H1 (cell line): Measurements from ENCODE around the gene GFOD1.

Experiments used
- BACH1 ChIP-seq: IDR thresholded peaks from 2 replicates; pipeline ENCODE4 v1.6.1; 2012; ENCODE audit warnings: low read length, improper control_type of control experiment
- CHD2 ChIP-seq: IDR thresholded peaks from 2 replicates; pipeline ENCODE4 v1.6.1; 2012; ENCODE audit warnings: low read length, improper control_type of control experiment
- JUND ChIP-seq: IDR thresholded peaks from 2 replicates; pipeline ENCODE4 v1.6.1; 2011; ENCODE audit warnings: mild to moderate bottlenecking, improper control_type of control experiment, low read length
- POLR2AphosphoS5 ChIP-seq: IDR thresholded peaks from 2 replicates; pipeline ENCODE4 v1.6.1; 2011; ENCODE audit warnings: low read depth, low read length
- TAF1 ChIP-seq: IDR thresholded peaks from 2 replicates; pipeline ENCODE4 v1.6.1; 2011; ENCODE audit warnings: mild to moderate bottlenecking, low read depth, low read length
- ZNF274 ChIP-seq: IDR thresholded peaks from 2 replicates; pipeline ENCODE4 v1.7.0; 2012; ENCODE audit warnings: low read length, borderline replicate concordance; ENCODE audit errors: extremely low read depth
- TF ChIP-seq, protein P1 (sequence below): IDR thresholded peaks from 2 replicates; pipeline ENCODE4 v1.6.1; 2011; ENCODE audit warnings: low read length, improper control_type of control experiment
- TF ChIP-seq, protein P2 (sequence below), 3 experiments: IDR thresholded peaks; 1 replicate in 2 of 3; 2 replicates in 1 of 3; pipeline versions ENCODE4 v1.5.1 to v1.6.1; 2011; ENCODE audit warnings: low read length in 3 of 3, mild to moderate bottlenecking in 3 of 3, inconsistent platforms in 2 of 3, low read depth in 1 of 3, moderate library complexity in 1 of 3; ENCODE audit not compliant: insufficient read depth in 1 of 3; ENCODE audit errors: control extremely low read depth in 1 of 3
- TF ChIP-seq, protein P3 (sequence below): IDR thresholded peaks from 2 replicates; pipeline ENCODE4 v1.6.1; 2012; ENCODE audit warnings: inconsistent platforms

DNA sequence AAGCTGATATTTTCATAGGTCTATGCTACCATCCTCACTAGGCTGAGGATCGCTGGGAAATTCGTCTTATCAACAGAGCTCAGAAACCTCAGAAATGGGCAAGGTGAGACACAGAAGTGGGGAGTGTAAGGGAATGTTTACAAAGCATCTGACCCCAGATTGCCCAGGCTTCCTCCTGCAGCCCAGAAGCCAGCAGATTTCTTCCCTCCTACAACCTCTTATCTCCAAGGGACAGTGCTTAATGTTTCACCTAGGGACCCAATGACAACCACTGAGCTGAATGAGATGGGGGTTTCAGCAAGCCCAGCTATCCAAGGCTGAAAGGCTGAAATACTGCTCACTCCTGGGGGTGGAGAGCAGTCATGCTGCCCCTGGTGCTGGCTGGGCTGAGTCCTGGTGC is 106.6 kb downstream of the GFOD1 start:
- TF ChIP-seq POLR2AphosphoS5 = no peak
- no peak for TF ChIP-seq CHD2
- TF ChIP-seq, protein P1, sequence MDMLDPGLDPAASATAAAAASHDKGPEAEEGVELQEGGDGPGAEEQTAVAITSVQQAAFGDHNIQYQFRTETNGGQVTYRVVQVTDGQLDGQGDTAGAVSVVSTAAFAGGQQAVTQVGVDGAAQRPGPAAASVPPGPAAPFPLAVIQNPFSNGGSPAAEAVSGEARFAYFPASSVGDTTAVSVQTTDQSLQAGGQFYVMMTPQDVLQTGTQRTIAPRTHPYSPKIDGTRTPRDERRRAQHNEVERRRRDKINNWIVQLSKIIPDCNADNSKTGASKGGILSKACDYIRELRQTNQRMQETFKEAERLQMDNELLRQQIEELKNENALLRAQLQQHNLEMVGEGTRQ = no peak
- TF ChIP-seq, protein P2, sequence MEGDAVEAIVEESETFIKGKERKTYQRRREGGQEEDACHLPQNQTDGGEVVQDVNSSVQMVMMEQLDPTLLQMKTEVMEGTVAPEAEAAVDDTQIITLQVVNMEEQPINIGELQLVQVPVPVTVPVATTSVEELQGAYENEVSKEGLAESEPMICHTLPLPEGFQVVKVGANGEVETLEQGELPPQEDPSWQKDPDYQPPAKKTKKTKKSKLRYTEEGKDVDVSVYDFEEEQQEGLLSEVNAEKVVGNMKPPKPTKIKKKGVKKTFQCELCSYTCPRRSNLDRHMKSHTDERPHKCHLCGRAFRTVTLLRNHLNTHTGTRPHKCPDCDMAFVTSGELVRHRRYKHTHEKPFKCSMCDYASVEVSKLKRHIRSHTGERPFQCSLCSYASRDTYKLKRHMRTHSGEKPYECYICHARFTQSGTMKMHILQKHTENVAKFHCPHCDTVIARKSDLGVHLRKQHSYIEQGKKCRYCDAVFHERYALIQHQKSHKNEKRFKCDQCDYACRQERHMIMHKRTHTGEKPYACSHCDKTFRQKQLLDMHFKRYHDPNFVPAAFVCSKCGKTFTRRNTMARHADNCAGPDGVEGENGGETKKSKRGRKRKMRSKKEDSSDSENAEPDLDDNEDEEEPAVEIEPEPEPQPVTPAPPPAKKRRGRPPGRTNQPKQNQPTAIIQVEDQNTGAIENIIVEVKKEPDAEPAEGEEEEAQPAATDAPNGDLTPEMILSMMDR (IDR thresholded peaks at IDR 0.05; ENCODE audit: control extremely low read depth in 1 of 3, insufficient read depth in 1 of 3, low read depth in 1 of 3, low read length in 3 of 3) = no peak
- TF ChIP-seq ZNF274 = no peak
- TF ChIP-seq, protein P3, sequence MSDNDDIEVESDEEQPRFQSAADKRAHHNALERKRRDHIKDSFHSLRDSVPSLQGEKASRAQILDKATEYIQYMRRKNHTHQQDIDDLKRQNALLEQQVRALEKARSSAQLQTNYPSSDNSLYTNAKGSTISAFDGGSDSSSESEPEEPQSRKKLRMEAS = no peak
- TF ChIP-seq BACH1 = no peak
- TF ChIP-seq TAF1 = no peak
- no peak for TF ChIP-seq JUND
